Testis (tissue), 3 donors: ENCODE results near the gene KCTD3. TPM values are rescaled to one million over a fixed set of nuclear protein-coding genes. Genes with fewer than 3 reads are reported as not detected.

Source experiments
- DNase-seq: peaks from one replicate; pipeline ENCODE4 v3.0.0-alpha.2; 2019
- H3K27ac ChIP-seq, 2 donors: fragments of 200-600 bp; sonication (generic); one replicate each; pipeline ENCODE4 v1.5.1; 2019
- H3K27me3 ChIP-seq: fragments of 200-600 bp; sonication (generic); one replicate; pipeline ENCODE4 v1.5.1; 2019
- H3K36me3 ChIP-seq: fragments of 200-600 bp; sonication (generic); one replicate; pipeline ENCODE4 v1.5.1; 2017; ENCODE audit warnings: low read depth; ENCODE audit errors: missing control alignments
- H3K4me1 ChIP-seq: fragments of 200-600 bp; sonication (generic); one replicate; pipeline ENCODE4 v1.5.1; 2019
- H3K4me3 ChIP-seq, 2 donors: fragments of 200-600 bp; sonication (generic); one replicate each; pipeline ENCODE4 v1.5.1; 2017 to 2019
- H3K9me3 ChIP-seq: fragments of 200-600 bp; sonication (generic); one replicate; pipeline ENCODE4 v1.5.1; 2017
- POLR2A ChIP-seq: fragments of 450-650 bp; IDR thresholded peaks from one replicate; pipeline ENCODE4 v1.6.1; 2017; ENCODE audit warnings: antibody characterized with exemption, mild to moderate bottlenecking, moderate library complexity
- WGBS, 2 donors: methylation state at CpG; one replicate each; pipeline ENCODE4 v1.1.5; 2018; 5-methylcytosine and 5-hydroxymethylcytosine counted together
- intact Hi-C: fragments of 100-400 bp; cut with DNase I; formaldehyde crosslinking; loops from one replicate; pipeline ENCODE4 v1.15.1; 2023; ENCODE audit warnings: low total_unique reads
- polyA plus RNA-seq: library from polyadenylated mRNA; stranded (reverse); fragments of 350-450 nt; fragmentation: Illumina TruSeq; extraction: RNeasy Lipid Tissue Mini Kit (QIAGEN cat#74804); gene quantifications from one replicate; pipeline ENCODE4 v1.2.3, GENCODE V29; 2014; ENCODE audit warnings: low read depth, low replicate concordance; ENCODE audit not compliant: insufficient read depth
- small RNA-seq, 2 donors: library from RNA; depleted of rRNA; stranded (forward); fragments of <200 nt; gene quantifications; one replicate each; pipeline ENCODE3, GENCODE V24; 2016
- total RNA-seq, 2 donors: library from RNA; depleted of rRNA; stranded (reverse); fragments of >200 nt; gene quantifications; one replicate each; pipeline ENCODE4 v1.2.3, GENCODE V29; 2016
- TF ChIP-seq, protein P1 (sequence below), 3 experiments: fragments of 450-650 bp in 2 of 3; fragments of 200-600 bp in 1 of 3; sonication (generic) in 1 of 3; IDR thresholded peaks; one replicate each; pipeline ENCODE4 v1.5.1; 2016 to 2019; ENCODE audit warnings: antibody characterized with exemption in 3 of 3, mild to moderate bottlenecking in 2 of 3, moderate library complexity in 1 of 3

Gene KCTD3
- total and polyA plus RNA-seq, 3 donors from 2014 or later: 38.1 to 81.5 (median 70.2) TPM

- WGBS, 2 donors: 51 to 53% methylated on average over 4 of the region's 4 CpGs
- no peaks in the 10 kb centered on the region for H3K9me3 ChIP-seq
- H3K36me3 ChIP-seq: no peaks in the 10 kb centered on the region
- intact Hi-C loops: no loop called here
- no peaks in the 10 kb centered on the region for H3K27me3 ChIP-seq
- no peaks in the 10 kb centered on the region for H3K4me1 ChIP-seq
- no peak for DNase-seq
- H3K27ac ChIP-seq: no peak overlapping the region
- TF ChIP-seq, protein P1, sequence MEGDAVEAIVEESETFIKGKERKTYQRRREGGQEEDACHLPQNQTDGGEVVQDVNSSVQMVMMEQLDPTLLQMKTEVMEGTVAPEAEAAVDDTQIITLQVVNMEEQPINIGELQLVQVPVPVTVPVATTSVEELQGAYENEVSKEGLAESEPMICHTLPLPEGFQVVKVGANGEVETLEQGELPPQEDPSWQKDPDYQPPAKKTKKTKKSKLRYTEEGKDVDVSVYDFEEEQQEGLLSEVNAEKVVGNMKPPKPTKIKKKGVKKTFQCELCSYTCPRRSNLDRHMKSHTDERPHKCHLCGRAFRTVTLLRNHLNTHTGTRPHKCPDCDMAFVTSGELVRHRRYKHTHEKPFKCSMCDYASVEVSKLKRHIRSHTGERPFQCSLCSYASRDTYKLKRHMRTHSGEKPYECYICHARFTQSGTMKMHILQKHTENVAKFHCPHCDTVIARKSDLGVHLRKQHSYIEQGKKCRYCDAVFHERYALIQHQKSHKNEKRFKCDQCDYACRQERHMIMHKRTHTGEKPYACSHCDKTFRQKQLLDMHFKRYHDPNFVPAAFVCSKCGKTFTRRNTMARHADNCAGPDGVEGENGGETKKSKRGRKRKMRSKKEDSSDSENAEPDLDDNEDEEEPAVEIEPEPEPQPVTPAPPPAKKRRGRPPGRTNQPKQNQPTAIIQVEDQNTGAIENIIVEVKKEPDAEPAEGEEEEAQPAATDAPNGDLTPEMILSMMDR (IDR thresholded peaks at IDR 0.05): no peak
- no peak for TF ChIP-seq POLR2A
- no peak overlapping the region for H3K4me3 ChIP-seq
Measured at GRCh38 chr1:215669806-215670491, 102.8 kb downstream of the KCTD3 start.

Small RNA genes within 50 kb of the gene (small RNA-seq; reads per million reads assigned to genes)
- gene RF00108: 0.18 to 0.19 reads per million in 2 donors
